ENCODE results near the gene MSI2. TPM values are rescaled to one million over a fixed set of nuclear protein-coding genes. Genes with fewer than 3 reads are reported as not detected.

MSI2 gene
- total RNA-seq, 1 donor from 2014 or later, result 67.9 TPM

DNA sequence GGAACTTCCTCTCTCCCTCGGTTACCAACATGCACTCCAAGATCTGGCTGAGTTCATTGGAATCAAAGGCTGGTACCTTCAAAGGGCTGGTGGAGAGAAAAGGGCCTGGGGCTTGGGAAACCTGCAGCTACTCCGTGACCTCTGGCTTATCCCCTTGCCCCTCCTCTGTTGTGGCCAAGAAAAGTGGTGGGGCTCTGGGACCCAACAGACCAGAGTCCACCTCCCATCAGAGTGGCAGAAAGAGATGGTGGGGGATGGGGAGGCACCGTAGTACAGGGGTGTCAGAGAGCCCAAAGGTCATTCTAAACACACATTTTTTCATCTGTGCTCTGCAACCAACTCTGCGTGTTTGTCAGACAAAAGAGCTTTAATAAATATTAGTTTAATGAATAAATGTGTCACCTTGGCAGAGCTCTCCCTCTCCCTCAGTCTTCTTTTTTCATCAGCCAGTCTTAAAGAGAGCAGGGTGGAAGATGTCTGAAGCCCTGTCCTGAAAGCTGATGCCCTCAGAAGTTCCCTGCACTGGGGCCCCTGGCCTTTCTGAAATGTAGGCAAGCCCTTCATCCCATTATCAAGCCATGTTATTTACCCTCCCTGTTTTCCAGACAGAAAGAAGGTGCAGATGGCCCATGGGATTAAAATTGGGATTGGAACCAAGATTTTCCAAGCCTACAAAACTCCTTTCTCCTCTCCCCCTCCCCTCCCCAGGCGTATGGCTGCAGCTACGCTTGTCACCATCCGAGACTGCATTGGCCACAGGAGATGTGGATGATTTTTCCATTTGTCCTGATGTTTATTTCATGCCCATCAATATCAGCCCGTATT, 261.5 kb downstream of the MSI2 start:
- H3K9ac ChIP-seq (ENCODE audit: low read length), result no peak overlapping the region
- H3K27me3 Mint-ChIP-seq (ENCODE audit: low read depth, unreplicated experiment), result no peaks in the 10 kb centered on the region
- no peak for TF ChIP-seq CTCF (IDR thresholded peaks at IDR 0.05; ENCODE audit: insufficient read depth, low read depth, low read length)
- TF ChIP-seq EZH2 (IDR thresholded peaks at IDR 0.05; ENCODE audit: insufficient read depth, low read length), result no peak
- H3K9me3 ChIP-seq (ENCODE audit: insufficient read depth, low read depth, low read length), result no peaks in the 10 kb centered on the region
- peaks cover 27% of the 10 kb centered on the region for H3K4me1 Mint-ChIP-seq (ENCODE audit: low read depth, unreplicated experiment)
- no peak overlapping the region for H3K27ac ChIP-seq (ENCODE audit: low read depth, low read length)
- H3K27me3 ChIP-seq (ENCODE audit: insufficient read depth, low read length), result no peaks in the 10 kb centered on the region
- H3K4me3 ChIP-seq (ENCODE audit: insufficient read depth, low read depth, low read length), result no peak overlapping the region
- peaks cover 7% of the 10 kb centered on the region for H3K36me3 Mint-ChIP-seq (ENCODE audit: low read depth, unreplicated experiment)
- no peaks in the 10 kb centered on the region for H3K36me3 ChIP-seq (ENCODE audit: insufficient read depth, low read length)
- FAIRE-seq (no peak), DNase-seq (ENCODE audit: low read depth) (no peak)
- H3K9me3 Mint-ChIP-seq (ENCODE audit: unreplicated experiment), result peaks cover 3% of the 10 kb centered on the region
- no peak overlapping the region for H3K4me3 Mint-ChIP-seq (ENCODE audit: unreplicated experiment)
- H3K27ac Mint-ChIP-seq (ENCODE audit: unreplicated experiment), result no peak overlapping the region
- H4K20me1 ChIP-seq (ENCODE audit: insufficient read depth, low read length), result peaks cover 3% of the 10 kb centered on the region
- H3K4me1 ChIP-seq (ENCODE audit: insufficient read depth, low read length), result peaks cover 12% of the 10 kb centered on the region
- H3K4me2 ChIP-seq (ENCODE audit: low read length), result no peak overlapping the region
- H2AFZ ChIP-seq (ENCODE audit: low read depth, low read length), result no peak overlapping the region
- peaks cover 2% of the 10 kb centered on the region for H3K79me2 ChIP-seq (ENCODE audit: insufficient read depth, low read length)

DNA sequence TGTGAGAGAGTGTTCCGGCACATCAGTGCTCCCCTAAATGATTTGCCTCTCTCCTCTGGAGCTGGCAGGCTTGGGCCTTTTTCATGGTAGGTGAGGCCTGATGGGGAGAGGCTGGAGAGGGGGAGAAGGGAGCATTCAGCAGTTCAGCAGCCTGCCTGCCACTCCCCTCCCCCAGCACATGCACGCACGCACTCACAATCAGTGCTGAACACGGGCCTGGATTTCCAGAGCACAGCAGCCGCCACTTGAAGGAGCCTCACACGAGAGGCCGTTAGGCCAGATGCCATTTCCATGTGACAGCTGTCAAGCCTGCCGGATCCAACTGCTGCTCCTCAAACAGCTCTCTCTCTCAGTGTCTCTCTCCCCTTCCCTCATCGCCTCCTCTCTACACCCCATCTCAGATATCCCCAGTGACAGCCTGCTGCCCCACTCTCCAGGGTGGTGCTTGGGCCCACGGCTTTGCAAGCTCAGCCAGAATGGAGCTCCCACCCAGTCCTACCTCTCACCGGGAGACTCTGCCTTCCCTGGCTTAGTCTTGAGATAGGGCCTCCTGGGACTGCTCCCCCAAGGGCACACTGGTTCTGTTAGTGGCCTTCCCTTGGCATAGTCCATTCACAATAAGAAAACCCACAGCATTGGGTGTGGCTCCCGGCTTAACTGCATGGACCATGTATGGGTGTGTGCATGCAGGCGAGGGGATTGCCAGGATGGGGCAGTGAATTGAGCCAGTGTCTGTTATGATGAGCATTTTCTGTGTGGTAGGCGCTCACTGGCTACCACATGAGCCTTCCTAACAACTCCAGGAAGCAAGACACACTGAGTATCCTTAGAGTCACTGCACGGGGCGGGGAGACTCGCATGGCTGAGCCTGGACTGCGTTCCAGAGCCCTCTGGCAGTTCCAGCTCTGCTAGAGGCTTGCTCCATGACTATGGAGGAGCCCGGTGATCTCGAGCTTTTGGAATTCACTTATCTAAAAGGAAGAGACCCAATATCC, 262.6 kb downstream of the MSI2 start:
- Histone ChIP-seq H3K4me3 (ENCODE audit: insufficient read depth, low read depth, low read length) (no peak overlapping the region), H3K27ac (ENCODE audit: low read depth, low read length) (no peak overlapping the region), H3K36me3 (ENCODE audit: insufficient read depth, low read length) (no peaks in the 10 kb centered on the region), H3K27me3 (ENCODE audit: insufficient read depth, low read length) (no peaks in the 10 kb centered on the region), H3K4me2 (ENCODE audit: low read length) (peak overlapping the region; percentile 3), H3K4me1 (ENCODE audit: insufficient read depth, low read length) (peaks cover 21% of the 10 kb centered on the region), H4K20me1 (ENCODE audit: insufficient read depth, low read length) (peaks cover 3% of the 10 kb centered on the region), H3K9ac (ENCODE audit: low read length) (no peak overlapping the region), H2AFZ (ENCODE audit: low read depth, low read length) (no peak overlapping the region), H3K79me2 (ENCODE audit: insufficient read depth, low read length) (peaks cover 2% of the 10 kb centered on the region), H3K9me3 (ENCODE audit: insufficient read depth, low read depth, low read length) (no peaks in the 10 kb centered on the region)
- DNase-seq (ENCODE audit: low read depth), result peak; percentile 54
- TF ChIP-seq CTCF (IDR thresholded peaks at IDR 0.05; ENCODE audit: insufficient read depth, low read depth, low read length) (no peak), EZH2 (IDR thresholded peaks at IDR 0.05; ENCODE audit: insufficient read depth, low read length) (no peak)
- no peaks in the 10 kb centered on the region for H3K27me3 Mint-ChIP-seq (ENCODE audit: low read depth, unreplicated experiment)
- no peak for FAIRE-seq
- peaks cover 7% of the 10 kb centered on the region for H3K36me3 Mint-ChIP-seq (ENCODE audit: low read depth, unreplicated experiment)
- peaks cover 34% of the 10 kb centered on the region for H3K4me1 Mint-ChIP-seq (ENCODE audit: low read depth, unreplicated experiment)
- H3K4me3 Mint-ChIP-seq (ENCODE audit: unreplicated experiment), result no peak overlapping the region
- H3K9me3 Mint-ChIP-seq (ENCODE audit: unreplicated experiment), result peaks cover 3% of the 10 kb centered on the region
- peak overlapping the region; percentile 60 for H3K27ac Mint-ChIP-seq (ENCODE audit: unreplicated experiment)
